GM20000 (cell line): ENCODE measurements around the gene SRL.

Experiments
- DNase-seq: peaks from one replicate; pipeline ENCODE4 v3.0.0; 2012; ENCODE audit warnings: low spot score
- CTCF ChIP-seq: IDR thresholded peaks from 2 replicates; pipeline ENCODE4 v1.5.1; 2012; ENCODE audit warnings: mild to moderate bottlenecking, control low read depth; ENCODE audit errors: extremely low read depth, missing control alignments

The SRL gene

DNA sequence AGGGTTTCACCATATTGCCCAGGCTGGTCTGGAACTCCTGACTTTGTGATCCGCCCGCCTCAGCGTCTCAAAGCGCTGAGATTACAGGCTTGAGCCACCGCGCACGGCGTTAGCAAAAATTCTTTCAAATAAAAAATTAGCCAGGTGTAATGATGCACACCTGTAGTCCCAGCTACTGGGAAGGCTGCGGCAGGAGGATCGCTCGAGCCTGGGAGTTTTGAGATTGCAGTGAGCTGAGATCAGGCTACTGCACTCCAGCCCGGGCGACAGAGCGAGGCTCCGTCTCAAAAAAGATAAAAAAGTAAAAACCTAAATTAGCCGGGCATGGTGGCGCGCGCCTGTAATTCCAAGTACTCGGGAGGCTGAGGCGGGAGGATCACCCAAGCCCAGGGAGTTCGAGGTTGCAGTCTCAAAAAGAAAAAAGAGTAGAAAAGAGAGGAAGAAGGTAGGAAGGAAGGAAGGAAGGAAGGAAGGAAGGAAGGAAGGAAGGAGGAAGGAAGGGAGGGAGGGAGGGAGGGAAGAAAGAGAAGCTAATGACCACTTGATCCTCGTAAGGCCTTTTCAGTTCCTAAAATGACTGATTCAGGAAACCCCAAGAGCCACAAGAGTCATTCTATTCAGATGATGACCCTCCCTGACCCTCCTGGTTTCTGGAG lies 59.2 kb downstream of the SRL start:
- TF ChIP-seq CTCF, result no peak
- DNase-seq, result peak; percentile 82

- no peak for DNase-seq
These were observed 61.4 kb downstream of the SRL start for GRCh38 chr16:4180511-4180910.

DNA sequence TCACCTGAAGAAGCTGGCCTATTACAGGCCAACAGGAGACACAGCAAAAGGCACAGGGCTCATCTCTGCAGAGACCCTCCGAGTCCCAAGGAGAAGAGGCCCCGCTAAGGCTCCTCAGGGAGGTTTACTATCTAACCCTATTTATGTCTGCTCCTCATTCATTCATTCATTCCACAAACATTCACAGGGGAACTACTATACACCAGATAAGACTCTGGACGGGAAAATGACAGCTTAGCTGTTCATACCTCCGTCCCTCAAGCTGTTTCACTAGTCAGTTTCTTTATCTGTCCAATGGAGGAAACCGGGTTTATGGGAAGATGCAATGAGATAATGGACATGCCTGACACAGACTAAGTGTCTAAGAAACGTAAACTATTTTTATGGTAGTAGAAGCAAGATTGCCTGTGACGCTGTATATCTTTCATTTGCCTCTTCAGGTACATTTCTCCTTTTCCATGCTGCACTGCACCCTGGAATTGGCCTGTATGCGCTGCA lies 62.1 kb downstream of the SRL start:
- DNase-seq, result no peak
- no peak for TF ChIP-seq CTCF

More at GRCh38 chr16:4180511-4180910, 61.4 kb downstream of the SRL start:
- TF ChIP-seq CTCF, result no peak

GRCh38 chr16:4179020-4179419 lies 62.9 kb downstream of the SRL start:
- TF ChIP-seq CTCF, result no peak
- no peak for DNase-seq

DNA sequence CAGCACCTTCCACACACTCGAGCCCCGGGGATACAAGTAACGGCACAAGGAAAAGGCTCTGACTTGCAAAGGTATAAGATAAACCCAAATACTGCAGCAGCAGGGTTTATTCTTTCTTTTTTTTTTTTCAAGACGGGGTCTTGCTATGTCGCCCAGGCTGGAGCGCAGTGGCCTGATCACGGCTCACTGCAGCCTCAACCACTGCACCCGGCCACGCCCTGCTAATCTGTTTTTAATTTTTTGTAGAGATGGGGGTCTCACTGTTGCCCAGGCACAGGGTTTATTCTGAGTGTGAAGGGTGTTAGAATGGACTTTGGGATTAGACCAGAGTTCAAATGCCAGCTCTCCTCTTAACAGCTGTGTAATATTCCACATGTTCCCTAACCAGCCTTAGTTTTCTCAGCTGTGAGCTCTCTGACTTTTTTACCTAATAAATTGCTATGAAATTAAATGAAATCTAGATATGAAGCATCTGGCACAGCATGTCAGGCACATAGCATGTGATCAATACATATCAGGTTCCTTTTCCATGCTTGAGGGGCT lies 63.3 kb downstream of the SRL start:
- DNase-seq, result no peak
- no peak for TF ChIP-seq CTCF

GRCh38 chr16:4176906-4177417 lies 64.9 kb downstream of the SRL start:
- peak; percentile 43 for DNase-seq
- TF ChIP-seq CTCF, result no peak

DNA sequence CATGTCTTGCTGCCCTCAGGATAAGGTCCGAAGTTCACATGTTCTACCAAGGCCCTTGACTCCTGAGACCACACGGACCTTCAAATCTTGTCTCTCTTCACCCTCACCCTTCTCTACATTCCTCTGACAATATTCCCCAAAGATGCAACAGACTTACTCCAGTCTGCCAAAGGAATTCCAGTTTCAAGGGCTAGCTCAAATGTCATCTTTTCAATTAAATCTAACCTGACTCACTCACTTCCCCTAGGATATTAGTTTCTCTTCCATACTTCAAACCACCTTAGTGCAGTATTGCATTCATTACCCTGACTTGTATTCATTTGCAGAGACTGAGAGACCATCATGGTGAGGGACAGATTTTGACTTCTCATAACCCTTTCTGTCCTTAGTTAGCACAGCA lies 66.0 kb downstream of the SRL start:
- TF ChIP-seq CTCF, result no peak
- DNase-seq, result no peak
